ENCODE data around the gene ANK2. TPM values are rescaled to one million over a fixed set of nuclear protein-coding genes. Genes with fewer than 3 reads are reported as not detected.
A peak's percentile ranks its signal among the peaks of the same experiment; 100 is the strongest.

Gene ANK2
- total RNA-seq, 1 donor from 2014 or later: 11.1 TPM

DNA sequence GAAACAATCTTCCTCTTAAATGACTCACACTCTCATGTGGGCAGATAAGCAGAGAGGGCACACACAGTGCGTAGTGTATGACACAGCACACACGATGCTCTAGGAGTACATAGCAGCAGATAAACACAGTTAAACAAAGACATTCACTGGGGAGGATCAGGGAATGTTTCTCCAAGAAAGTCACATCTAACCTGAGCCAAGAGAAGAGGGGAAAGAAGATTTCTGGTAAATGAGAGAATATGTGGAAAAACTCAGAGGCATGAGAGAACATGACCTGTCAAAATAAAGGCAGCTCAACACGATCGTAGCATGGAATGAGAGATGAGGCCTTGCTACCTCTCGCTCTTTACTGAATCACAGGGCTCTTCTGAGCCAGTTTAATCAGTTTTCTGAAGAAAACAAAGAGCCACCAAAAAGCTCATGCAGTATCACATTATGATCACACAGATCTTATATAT lies 251.0 kb downstream of the ANK2 start:
- H3K27ac Mint-ChIP-seq: peak overlapping the region; percentile 6
- no peaks in the 10 kb centered on the region for H3K9me3 Mint-ChIP-seq (ENCODE audit: low read depth)
- no peak overlapping the region for H3K4me3 Mint-ChIP-seq (ENCODE audit: low read depth)
- no peak for DNase-seq (ENCODE audit: low spot score, unreplicated experiment)
- TF ChIP-seq, protein P1, sequence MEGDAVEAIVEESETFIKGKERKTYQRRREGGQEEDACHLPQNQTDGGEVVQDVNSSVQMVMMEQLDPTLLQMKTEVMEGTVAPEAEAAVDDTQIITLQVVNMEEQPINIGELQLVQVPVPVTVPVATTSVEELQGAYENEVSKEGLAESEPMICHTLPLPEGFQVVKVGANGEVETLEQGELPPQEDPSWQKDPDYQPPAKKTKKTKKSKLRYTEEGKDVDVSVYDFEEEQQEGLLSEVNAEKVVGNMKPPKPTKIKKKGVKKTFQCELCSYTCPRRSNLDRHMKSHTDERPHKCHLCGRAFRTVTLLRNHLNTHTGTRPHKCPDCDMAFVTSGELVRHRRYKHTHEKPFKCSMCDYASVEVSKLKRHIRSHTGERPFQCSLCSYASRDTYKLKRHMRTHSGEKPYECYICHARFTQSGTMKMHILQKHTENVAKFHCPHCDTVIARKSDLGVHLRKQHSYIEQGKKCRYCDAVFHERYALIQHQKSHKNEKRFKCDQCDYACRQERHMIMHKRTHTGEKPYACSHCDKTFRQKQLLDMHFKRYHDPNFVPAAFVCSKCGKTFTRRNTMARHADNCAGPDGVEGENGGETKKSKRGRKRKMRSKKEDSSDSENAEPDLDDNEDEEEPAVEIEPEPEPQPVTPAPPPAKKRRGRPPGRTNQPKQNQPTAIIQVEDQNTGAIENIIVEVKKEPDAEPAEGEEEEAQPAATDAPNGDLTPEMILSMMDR (IDR thresholded peaks at IDR 0.05; ENCODE audit: unreplicated experiment): no peak
- no peaks in the 10 kb centered on the region for H3K36me3 Mint-ChIP-seq (ENCODE audit: insufficient read depth)
- peaks cover 3% of the 10 kb centered on the region for H3K4me1 Mint-ChIP-seq (ENCODE audit: low read depth)
- H3K27me3 Mint-ChIP-seq: no peaks in the 10 kb centered on the region

DNA sequence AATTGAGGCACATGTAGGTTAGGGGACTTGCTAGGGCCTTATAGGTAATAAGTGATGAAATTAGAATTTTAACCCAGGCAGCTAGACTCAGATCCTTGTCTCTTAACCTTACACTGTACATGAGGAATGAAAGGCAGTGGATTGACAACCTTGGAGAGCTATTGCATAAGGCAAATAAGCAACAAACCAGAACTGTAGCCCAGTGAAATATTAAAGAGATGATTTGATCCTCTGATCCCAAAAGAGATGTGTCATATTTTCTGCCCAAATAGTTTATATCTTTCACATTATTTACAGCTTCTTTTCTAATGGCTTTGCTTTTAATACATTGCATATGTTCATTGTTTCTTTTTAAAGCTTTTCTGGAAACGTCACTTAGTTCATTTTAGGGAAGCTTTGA lies 252.6 kb downstream of the ANK2 start:
- Mint-ChIP-seq H3K9me3 (ENCODE audit: low read depth) (no peaks in the 10 kb centered on the region), H3K4me3 (ENCODE audit: low read depth) (no peak overlapping the region), H3K36me3 (ENCODE audit: insufficient read depth) (no peaks in the 10 kb centered on the region), H3K4me1 (ENCODE audit: low read depth) (peaks cover 3% of the 10 kb centered on the region), H3K27ac (no peak overlapping the region), H3K27me3 (no peaks in the 10 kb centered on the region)
- TF ChIP-seq, protein P1 (IDR thresholded peaks at IDR 0.05; ENCODE audit: unreplicated experiment): no peak
- DNase-seq (ENCODE audit: low spot score, unreplicated experiment): no peak

DNA sequence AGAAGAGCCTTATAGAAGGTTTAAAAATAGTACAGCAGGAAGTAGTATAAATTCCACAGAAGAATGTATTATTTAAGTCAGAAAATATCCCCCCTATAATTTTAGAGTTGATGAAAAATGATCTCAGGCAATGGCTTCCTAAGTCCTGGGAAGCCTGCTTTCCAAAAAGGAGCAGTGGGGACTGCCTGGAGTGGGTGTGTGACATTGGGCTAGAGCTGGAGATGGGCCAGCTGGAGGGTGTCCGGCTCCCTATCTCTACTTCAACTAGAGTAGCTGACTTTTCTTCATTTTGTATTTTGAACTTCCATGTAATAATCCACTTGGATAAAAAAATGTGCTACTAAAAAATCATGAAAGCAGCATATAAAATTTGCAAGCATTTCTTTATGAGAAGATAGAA lies 253.9 kb downstream of the ANK2 start:
- Mint-ChIP-seq H3K4me1 (ENCODE audit: low read depth) (peaks cover 3% of the 10 kb centered on the region), H3K4me3 (ENCODE audit: low read depth) (no peak overlapping the region), H3K36me3 (ENCODE audit: insufficient read depth) (no peaks in the 10 kb centered on the region), H3K27me3 (no peaks in the 10 kb centered on the region), H3K27ac (no peak overlapping the region), H3K9me3 (ENCODE audit: low read depth) (no peaks in the 10 kb centered on the region)
- TF ChIP-seq, protein P1 (IDR thresholded peaks at IDR 0.05; ENCODE audit: unreplicated experiment): no peak
- no peak for DNase-seq (ENCODE audit: low spot score, unreplicated experiment)

DNA sequence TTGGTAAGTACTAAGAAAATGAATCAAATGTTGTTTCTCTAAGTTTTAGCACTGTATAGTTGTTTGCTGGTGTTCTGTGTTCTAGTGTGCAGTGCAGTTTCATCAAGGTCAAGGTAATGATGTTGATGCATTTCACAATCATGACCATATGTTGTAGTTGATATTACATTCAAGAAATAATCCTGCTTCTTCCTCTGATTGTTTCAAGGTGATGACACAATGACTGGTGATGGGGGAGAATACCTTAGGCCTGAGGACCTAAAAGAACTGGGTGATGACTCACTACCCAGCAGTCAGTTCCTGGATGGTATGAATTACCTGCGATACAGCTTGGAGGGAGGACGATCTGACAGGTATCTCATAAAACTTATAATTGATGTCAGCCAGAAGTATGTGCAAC lies 261.6 kb downstream of the ANK2 start:
- Mint-ChIP-seq H3K9me3 (ENCODE audit: low read depth) (no peaks in the 10 kb centered on the region), H3K4me3 (ENCODE audit: low read depth) (no peak overlapping the region), H3K36me3 (ENCODE audit: insufficient read depth) (no peaks in the 10 kb centered on the region), H3K27me3 (no peaks in the 10 kb centered on the region), H3K27ac (no peak overlapping the region), H3K4me1 (ENCODE audit: low read depth) (no peaks in the 10 kb centered on the region)
- DNase-seq (ENCODE audit: low spot score, unreplicated experiment): no peak
- TF ChIP-seq, protein P1 (IDR thresholded peaks at IDR 0.05; ENCODE audit: unreplicated experiment): no peak

DNA sequence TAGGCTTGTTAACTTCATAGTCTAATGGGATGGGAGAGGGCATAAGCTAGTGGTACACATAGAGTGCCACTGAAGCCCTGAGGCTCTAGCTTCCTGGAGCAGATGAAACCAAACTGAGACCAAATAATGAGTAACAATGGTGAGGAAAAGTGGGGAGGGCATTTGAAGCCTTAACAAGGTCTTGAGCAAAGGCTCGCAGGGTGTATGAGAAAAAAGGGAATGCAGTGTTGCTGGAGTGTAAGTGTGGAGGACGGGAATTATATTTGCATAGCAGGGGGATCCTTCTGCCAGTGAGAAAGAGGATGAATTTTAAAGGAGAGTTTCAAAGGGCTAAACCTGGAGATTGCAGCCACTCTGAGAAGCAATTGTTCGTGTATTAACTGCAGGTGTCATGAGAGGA lies 263.1 kb downstream of the ANK2 start:
- Mint-ChIP-seq H3K36me3 (ENCODE audit: insufficient read depth) (no peaks in the 10 kb centered on the region), H3K27ac (no peak overlapping the region), H3K27me3 (no peaks in the 10 kb centered on the region), H3K4me3 (ENCODE audit: low read depth) (no peak overlapping the region), H3K4me1 (ENCODE audit: low read depth) (peaks cover under 1% of the 10 kb centered on the region), H3K9me3 (ENCODE audit: low read depth) (no peaks in the 10 kb centered on the region)
- DNase-seq (ENCODE audit: low spot score, unreplicated experiment): no peak
- TF ChIP-seq, protein P1 (IDR thresholded peaks at IDR 0.05; ENCODE audit: unreplicated experiment): no peak
